Mesenchymal stem cell (in vitro differentiated cells and primary cell): ENCODE results near the gene AGL.

ENCODE experiments used
- DNase-seq: peaks from one replicate; pipeline ENCODE4 v3.0.0-alpha.2; 2013
- H2AFZ ChIP-seq: one replicate; pipeline ENCODE4 v1.6.1; 2013; ENCODE audit warnings: low read depth, mild to moderate bottlenecking, control low read depth, inconsistent platforms, low read length, moderate library complexity
- H2AK5ac ChIP-seq: 2 replicates; pipeline ENCODE4 v1.6.1; 2013; ENCODE audit warnings: low read length, moderate library complexity, mild to moderate bottlenecking, inconsistent platforms; ENCODE audit not compliant: severe bottlenecking
- H2BK120ac ChIP-seq: one replicate; pipeline ENCODE4 v1.6.1; 2013; ENCODE audit warnings: low read depth, mild to moderate bottlenecking, inconsistent platforms, low read length, moderate library complexity
- H2BK12ac ChIP-seq, 2 experiments: one replicate each; pipeline ENCODE4 v1.6.1; 2013; ENCODE audit warnings: inconsistent platforms in 2 of 2, low read length in 2 of 2, mild to moderate bottlenecking in 2 of 2, moderate library complexity in 2 of 2, control low read depth in 1 of 2
- H2BK15ac ChIP-seq: one replicate; pipeline ENCODE4 v1.6.1; 2013; ENCODE audit warnings: mild to moderate bottlenecking, low read depth, inconsistent platforms; ENCODE audit not compliant: poor library complexity, severe bottlenecking
- H2BK5ac ChIP-seq: 2 replicates; pipeline ENCODE4 v1.6.1; 2013; ENCODE audit warnings: low read depth, mild to moderate bottlenecking, low read length, control low read depth, inconsistent platforms; ENCODE audit not compliant: poor library complexity, severe bottlenecking
- H3K14ac ChIP-seq, 2 experiments: one replicate each; pipeline ENCODE4 v1.6.1; 2013; ENCODE audit warnings: inconsistent platforms in 2 of 2, low read length in 2 of 2, control low read depth in 1 of 2, mild to moderate bottlenecking in 1 of 2, moderate library complexity in 1 of 2
- H3K18ac ChIP-seq, 2 experiments: one replicate each; pipeline ENCODE4 v1.6.1; 2013; ENCODE audit warnings: inconsistent platforms in 2 of 2, low read length in 2 of 2, control low read depth in 1 of 2, low read depth in 1 of 2, mild to moderate bottlenecking in 1 of 2
- H3K23ac ChIP-seq, 2 experiments: one replicate each; pipeline ENCODE4 v1.6.1; 2013; ENCODE audit warnings: inconsistent platforms in 2 of 2, low read length in 2 of 2, mild to moderate bottlenecking in 2 of 2, moderate library complexity in 2 of 2, control low read depth in 1 of 2
- H3K27ac ChIP-seq: 2 replicates; pipeline ENCODE4 v1.5.1; 2013; ENCODE audit warnings: mild to moderate bottlenecking, moderate library complexity, low read length, control low read depth, inconsistent platforms; ENCODE audit not compliant: poor library complexity, severe bottlenecking
- H3K27me3 ChIP-seq, 2 experiments: 2 replicates each; pipeline versions ENCODE4 v1.6.1 to v1.7.0; 2013; ENCODE audit warnings: low read length in 2 of 2, mild to moderate bottlenecking in 2 of 2, moderate library complexity in 2 of 2, control low read depth in 1 of 2, inconsistent platforms in 1 of 2; ENCODE audit not compliant: control insufficient read depth in 1 of 2, insufficient read depth in 1 of 2
- H3K36me3 ChIP-seq, 2 experiments: 2 replicates each; pipeline versions ENCODE4 v1.6.1 to v1.7.0; 2013; ENCODE audit warnings: low read length in 2 of 2, control low read depth in 1 of 2, inconsistent platforms in 1 of 2, low read depth in 1 of 2, mild to moderate bottlenecking in 1 of 2; ENCODE audit not compliant: insufficient read depth in 2 of 2, control insufficient read depth in 1 of 2
- H3K4ac ChIP-seq, 2 experiments: one replicate each; pipeline ENCODE4 v1.6.1; 2013; ENCODE audit warnings: inconsistent platforms in 2 of 2, low read length in 2 of 2, mild to moderate bottlenecking in 2 of 2, moderate library complexity in 2 of 2, control low read depth in 1 of 2, low read depth in 1 of 2
- H3K4me1 ChIP-seq: 2 replicates; pipeline ENCODE4 v1.6.1; 2013; ENCODE audit warnings: low read depth, low read length, control low read depth; ENCODE audit not compliant: control insufficient read depth, insufficient read depth
- H3K4me2 ChIP-seq: 2 replicates; pipeline ENCODE4 v1.6.1; 2013; ENCODE audit warnings: low read length, mild to moderate bottlenecking, inconsistent platforms; ENCODE audit not compliant: poor library complexity, severe bottlenecking
- H3K4me3 ChIP-seq, 2 experiments: 2 replicates each; pipeline versions ENCODE4 v1.5.1 to v1.7.0; 2013; ENCODE audit warnings: low read length in 2 of 2, mild to moderate bottlenecking in 2 of 2, control low read depth in 1 of 2, low read depth in 1 of 2; ENCODE audit not compliant: insufficient read depth in 1 of 2
- H3K79me1 ChIP-seq: replicated peaks from 2 replicates; pipeline ENCODE4 v1.6.1; 2013; ENCODE audit warnings: mild to moderate bottlenecking, control low read depth, low read length, inconsistent platforms; ENCODE audit not compliant: poor library complexity, severe bottlenecking
- H3K9ac ChIP-seq: 2 replicates; pipeline ENCODE4 v1.7.0; 2013; ENCODE audit warnings: mild to moderate bottlenecking, low read length, moderate library complexity
- H3K9me3 ChIP-seq: 2 replicates; pipeline ENCODE4 v1.7.0; 2013; ENCODE audit warnings: mild to moderate bottlenecking, low read length; ENCODE audit not compliant: control insufficient read depth
- H4K8ac ChIP-seq: one replicate; pipeline ENCODE4 v1.6.1; 2013; ENCODE audit warnings: inconsistent platforms, mild to moderate bottlenecking, low read length, moderate library complexity
- H4K91ac ChIP-seq: one replicate; pipeline ENCODE4 v1.6.1; 2013; ENCODE audit warnings: mild to moderate bottlenecking, low read length, inconsistent platforms
- WGBS: methylation state at CpG from one replicate; pipeline ENCODE4 v1.1.7; 2013; ENCODE audit warnings: mixed read lengths; 5-methylcytosine and 5-hydroxymethylcytosine counted together

Gene AGL

DNA sequence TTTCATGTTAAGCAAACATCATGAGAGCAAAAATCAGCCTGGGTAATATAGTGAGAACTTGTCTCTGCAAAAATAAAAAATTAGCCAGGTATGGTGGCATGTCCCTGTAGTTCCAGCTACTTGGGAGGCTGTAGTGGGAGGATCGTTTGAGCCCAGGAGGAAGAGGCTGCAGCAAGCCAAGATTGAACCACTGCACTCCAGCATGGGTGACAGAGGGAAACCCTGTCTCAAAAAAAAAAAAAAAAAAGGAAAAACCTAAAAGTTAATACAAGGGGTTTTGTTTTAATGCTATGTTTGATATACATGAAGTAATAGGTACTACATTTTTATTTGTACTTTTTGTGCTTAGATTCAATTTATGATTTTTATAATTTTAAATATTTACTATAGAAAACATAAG, 92.6 kb downstream of the AGL start:
- H4K8ac ChIP-seq, result no peak overlapping the region
- no peak overlapping the region for H2BK15ac ChIP-seq
- H3K9me3 ChIP-seq, result no peaks in the 10 kb centered on the region
- no peak overlapping the region for H3K18ac ChIP-seq
- no peak overlapping the region for H2BK12ac ChIP-seq
- H3K4ac ChIP-seq, result no peak overlapping the region
- no peaks in the 10 kb centered on the region for H3K79me1 ChIP-seq
- no peak overlapping the region for H3K27ac ChIP-seq
- DNase-seq, result no peak
- 89% methylated on average over 1 of the region's 1 CpG for WGBS
- no peak overlapping the region for H3K14ac ChIP-seq
- no peak overlapping the region for H2AK5ac ChIP-seq
- no peak overlapping the region for H2BK120ac ChIP-seq
- H3K9ac ChIP-seq, result peak overlapping the region; percentile 35
- no peak overlapping the region for H2AFZ ChIP-seq
- H3K36me3 ChIP-seq, result no peaks in the 10 kb centered on the region
- no peak overlapping the region for H4K91ac ChIP-seq
- H3K27me3 ChIP-seq, result peaks cover 0 to 6% of the 10 kb centered on the region in 2 experiments
- no peaks in the 10 kb centered on the region for H3K4me1 ChIP-seq
- H3K23ac ChIP-seq, result no peak overlapping the region
- no peak overlapping the region for H2BK5ac ChIP-seq
- H3K4me3 ChIP-seq, result no peak overlapping the region
- no peak overlapping the region for H3K4me2 ChIP-seq

DNA sequence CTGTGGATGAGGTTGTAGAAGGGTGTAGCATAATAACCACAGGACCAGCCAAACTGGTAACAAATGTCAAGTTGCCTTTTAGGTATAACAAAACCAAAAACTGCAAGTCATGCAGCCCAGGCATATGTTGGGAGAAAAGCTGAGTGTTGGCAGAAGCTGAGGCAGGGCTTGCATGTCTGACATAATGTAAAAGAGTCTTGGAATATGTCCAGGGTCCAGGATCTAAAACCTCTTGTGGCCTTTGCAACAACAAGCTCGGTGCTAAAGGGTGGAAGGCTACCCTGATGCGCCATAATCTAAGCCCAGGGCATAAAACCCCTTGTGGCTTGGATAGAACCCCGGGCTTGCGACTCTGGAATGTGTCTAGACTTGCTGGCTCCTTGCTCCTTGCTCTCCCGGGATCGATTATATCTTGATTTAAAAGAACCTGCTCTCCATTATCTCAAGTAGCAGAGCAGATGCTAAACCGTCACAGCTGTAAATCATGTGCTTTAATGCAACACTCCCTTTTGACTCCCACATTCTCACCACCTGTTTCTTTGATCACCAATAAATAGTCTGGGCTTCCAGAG, 93.1 kb downstream of the AGL start:
- Histone ChIP-seq H3K9ac (peak overlapping the region; percentile 35), H3K14ac (no peak overlapping the region), H2BK5ac (no peak overlapping the region), H3K79me1 (no peaks in the 10 kb centered on the region), H4K91ac (no peak overlapping the region), H3K4me1 (no peaks in the 10 kb centered on the region), H2AK5ac (no peak overlapping the region), H3K4me3 (no peak overlapping the region), H3K23ac (no peak overlapping the region), H3K9me3 (no peaks in the 10 kb centered on the region), H3K4me2 (no peak overlapping the region), H3K18ac (no peak overlapping the region), H4K8ac (no peak overlapping the region), H2BK15ac (no peak overlapping the region), H3K36me3 (no peaks in the 10 kb centered on the region), H2BK120ac (no peak overlapping the region), H2BK12ac (no peak overlapping the region), H3K27me3 (peaks cover 0 to 6% of the 10 kb centered on the region in 2 experiments), H3K4ac (no peak overlapping the region), H3K27ac (no peak overlapping the region), H2AFZ (no peak overlapping the region)
- WGBS, result 74% methylated on average over 7 of the region's 7 CpGs
- peak; percentile 28 for DNase-seq

DNA sequence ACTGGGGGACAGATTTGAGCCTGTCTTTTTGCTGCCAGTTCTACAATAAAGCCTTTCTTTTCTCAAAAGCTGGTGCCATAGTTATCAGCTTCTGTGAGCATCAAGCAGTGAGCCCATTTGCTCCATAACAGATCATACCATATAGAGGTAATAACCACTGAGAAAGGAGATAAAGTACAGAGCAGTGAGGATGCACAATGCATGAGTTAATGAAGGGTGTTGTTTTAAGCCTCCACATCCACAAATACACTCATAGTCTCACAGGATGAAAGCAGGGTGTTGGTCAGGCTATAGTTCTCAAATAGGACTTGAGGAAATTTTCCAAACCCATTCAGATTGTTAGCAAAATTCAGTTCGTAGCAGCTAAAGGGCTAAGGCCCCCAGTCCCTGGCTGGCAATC, 94.0 kb downstream of the AGL start:
- Histone ChIP-seq H3K4me2 (no peak overlapping the region), H3K4me3 (no peak overlapping the region), H2BK12ac (no peak overlapping the region), H3K4me1 (no peaks in the 10 kb centered on the region), H3K4ac (no peak overlapping the region), H3K27ac (no peak overlapping the region), H2BK5ac (no peak overlapping the region), H4K8ac (no peak overlapping the region), H2AFZ (no peak overlapping the region), H2BK15ac (no peak overlapping the region), H3K79me1 (no peaks in the 10 kb centered on the region), H3K14ac (no peak overlapping the region), H3K23ac (no peak overlapping the region), H3K9ac (no peak overlapping the region), H3K9me3 (no peaks in the 10 kb centered on the region), H3K27me3 (peaks cover 0 to 6% of the 10 kb centered on the region in 2 experiments), H4K91ac (no peak overlapping the region), H3K18ac (no peak overlapping the region), H2AK5ac (no peak overlapping the region), H3K36me3 (no peaks in the 10 kb centered on the region), H2BK120ac (no peak overlapping the region)
- no peak for DNase-seq
- 90% methylated on average over 1 of the region's 1 CpG for WGBS

DNA sequence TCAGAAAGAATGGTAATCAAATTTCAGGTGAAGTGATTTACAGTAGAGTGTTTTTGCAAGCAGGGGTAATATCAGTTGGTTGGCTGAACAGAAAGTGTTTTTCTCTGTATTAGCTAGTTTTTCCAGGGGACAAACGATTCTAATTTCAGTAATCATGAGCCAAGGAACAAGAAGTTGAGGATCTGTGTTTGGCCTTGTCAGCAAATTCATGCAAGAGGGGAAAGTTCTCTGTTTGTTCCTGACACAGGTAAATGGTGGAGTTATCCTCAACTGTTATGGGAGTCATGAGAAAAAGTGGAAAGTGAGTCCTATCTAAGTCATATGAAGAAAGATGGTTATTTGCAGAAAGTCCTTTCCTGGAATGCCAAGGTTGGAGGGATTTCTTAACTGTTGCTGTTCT, 95.0 kb downstream of the AGL start:
- H2AK5ac ChIP-seq, result no peak overlapping the region
- no peaks in the 10 kb centered on the region for H3K36me3 ChIP-seq
- no peak overlapping the region for H3K23ac ChIP-seq
- no peak overlapping the region for H4K91ac ChIP-seq
- H3K27ac ChIP-seq, result no peak overlapping the region
- H3K79me1 ChIP-seq, result no peaks in the 10 kb centered on the region
- peaks cover 0 to 6% of the 10 kb centered on the region in 2 experiments for H3K27me3 ChIP-seq
- H2BK5ac ChIP-seq, result no peak overlapping the region
- DNase-seq, result no peak
- H3K4me1 ChIP-seq, result no peaks in the 10 kb centered on the region
- no peak overlapping the region for H3K4me2 ChIP-seq
- H2AFZ ChIP-seq, result no peak overlapping the region
- H3K9ac ChIP-seq, result no peak overlapping the region
- H3K14ac ChIP-seq, result no peak overlapping the region
- no peak overlapping the region for H4K8ac ChIP-seq
- H2BK12ac ChIP-seq, result no peak overlapping the region
- no peak overlapping the region for H3K4me3 ChIP-seq
- no peak overlapping the region for H2BK15ac ChIP-seq
- no peaks in the 10 kb centered on the region for H3K9me3 ChIP-seq
- no peak overlapping the region for H3K18ac ChIP-seq
- 92% methylated on average over 1 of the region's 1 CpG for WGBS
- H2BK120ac ChIP-seq, result no peak overlapping the region
- no peak overlapping the region for H3K4ac ChIP-seq
